ENCODE data around the gene DOK7. TPM values are rescaled to one million over a fixed set of nuclear protein-coding genes. Genes with fewer than 3 reads are reported as not detected.

The DOK7 gene
- total RNA-seq, 1 experiment from 2014 or later: 7.6 TPM

DNA sequence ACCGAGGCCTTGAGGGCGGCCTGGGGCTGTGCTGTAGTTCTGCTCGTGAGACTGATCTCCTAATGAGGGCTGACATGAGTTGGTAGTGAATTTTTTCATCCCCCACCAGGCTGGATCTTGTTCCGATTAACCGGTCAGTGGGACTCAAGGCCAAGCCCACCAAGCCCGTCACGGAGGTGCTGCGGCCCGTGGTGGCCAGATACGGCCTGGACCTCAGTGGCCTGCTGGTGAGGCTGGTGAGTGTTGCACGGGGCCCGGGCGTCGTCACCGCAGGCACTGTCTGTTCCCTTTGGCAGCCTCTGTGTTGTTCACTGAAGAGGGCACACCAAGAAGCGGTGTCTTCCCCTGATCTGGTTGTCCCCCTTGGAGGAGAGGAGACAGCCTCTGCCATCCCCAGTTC, 39.7 kb upstream of the DOK7 start:
- BruUV-seq (replicated peaks): no TSS peak
- ChIA-PET POLR2A (ENCODE audit: unreplicated experiment) (no interaction called here), CTCF (no interaction called here)
- H3K4me1 ChIP-seq (replicated peaks; ENCODE audit: insufficient read depth): no peaks in the 10 kb centered on the region
- no peaks in the 10 kb centered on the region for H3K79me2 ChIP-seq (ENCODE audit: low read depth)
- H3K27ac ChIP-seq: no peak overlapping the region
- no peaks in the 10 kb centered on the region for H3K9me2 ChIP-seq (ENCODE audit: insufficient read depth)
- no peak overlapping the region for H3K4me2 ChIP-seq
- no peak for DNase-seq
- intact Hi-C loops (cut with micrococcal nuclease; ENCODE audit: unreplicated experiment): no loop called here
- no peaks in the 10 kb centered on the region for H3K9me3 ChIP-seq (ENCODE audit: insufficient read depth, low read depth)
- TF ChIP-seq EZH2 (IDR thresholded peaks at IDR 0.05; ENCODE audit: low read depth): no peak
- TF ChIP-seq, protein P1, sequence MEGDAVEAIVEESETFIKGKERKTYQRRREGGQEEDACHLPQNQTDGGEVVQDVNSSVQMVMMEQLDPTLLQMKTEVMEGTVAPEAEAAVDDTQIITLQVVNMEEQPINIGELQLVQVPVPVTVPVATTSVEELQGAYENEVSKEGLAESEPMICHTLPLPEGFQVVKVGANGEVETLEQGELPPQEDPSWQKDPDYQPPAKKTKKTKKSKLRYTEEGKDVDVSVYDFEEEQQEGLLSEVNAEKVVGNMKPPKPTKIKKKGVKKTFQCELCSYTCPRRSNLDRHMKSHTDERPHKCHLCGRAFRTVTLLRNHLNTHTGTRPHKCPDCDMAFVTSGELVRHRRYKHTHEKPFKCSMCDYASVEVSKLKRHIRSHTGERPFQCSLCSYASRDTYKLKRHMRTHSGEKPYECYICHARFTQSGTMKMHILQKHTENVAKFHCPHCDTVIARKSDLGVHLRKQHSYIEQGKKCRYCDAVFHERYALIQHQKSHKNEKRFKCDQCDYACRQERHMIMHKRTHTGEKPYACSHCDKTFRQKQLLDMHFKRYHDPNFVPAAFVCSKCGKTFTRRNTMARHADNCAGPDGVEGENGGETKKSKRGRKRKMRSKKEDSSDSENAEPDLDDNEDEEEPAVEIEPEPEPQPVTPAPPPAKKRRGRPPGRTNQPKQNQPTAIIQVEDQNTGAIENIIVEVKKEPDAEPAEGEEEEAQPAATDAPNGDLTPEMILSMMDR (conservative IDR thresholded peaks at IDR 0.05): no peak
- no peaks in the 10 kb centered on the region for H3K36me3 ChIP-seq (ENCODE audit: low read depth)
- no peak overlapping the region for H3K4me3 ChIP-seq
- no peaks in the 10 kb centered on the region for H4K20me1 ChIP-seq (ENCODE audit: insufficient read depth)
- H3K27me3 ChIP-seq (ENCODE audit: insufficient read depth, low read depth): no peaks in the 10 kb centered on the region
- no peak overlapping the region for H2AFZ ChIP-seq
- H3F3A ChIP-seq (ENCODE audit: insufficient read depth, low read depth): no peaks in the 10 kb centered on the region

DNA sequence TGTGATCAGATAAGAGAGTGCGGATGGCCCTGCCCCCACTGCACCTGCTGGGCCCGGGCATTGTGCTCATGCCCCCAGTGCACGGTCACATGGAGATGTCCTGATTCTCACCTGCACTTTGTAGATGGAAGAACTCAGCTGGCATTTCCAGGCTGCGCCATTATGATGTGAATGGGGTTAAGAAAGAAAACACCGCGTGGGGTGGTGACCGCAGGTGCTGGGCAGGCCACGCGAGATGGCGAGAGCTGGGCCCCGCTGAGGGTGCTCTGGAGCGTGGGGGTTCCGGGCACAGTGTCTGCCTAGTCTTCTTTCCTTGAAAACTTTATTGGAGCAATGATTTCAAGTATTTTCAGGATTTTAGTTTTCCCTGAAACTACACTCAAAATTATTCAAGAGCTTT, 39.2 kb upstream of the DOK7 start:
- no peak overlapping the region for H2AFZ ChIP-seq
- POLR2A ChIA-PET (ENCODE audit: unreplicated experiment): no interaction called here
- no peaks in the 10 kb centered on the region for H4K20me1 ChIP-seq (ENCODE audit: insufficient read depth)
- intact Hi-C loops (cut with micrococcal nuclease; ENCODE audit: unreplicated experiment): no loop called here
- H3K9me3 ChIP-seq (ENCODE audit: insufficient read depth, low read depth): no peaks in the 10 kb centered on the region
- H3F3A ChIP-seq (ENCODE audit: insufficient read depth, low read depth): no peaks in the 10 kb centered on the region
- no peaks in the 10 kb centered on the region for H3K79me2 ChIP-seq (ENCODE audit: low read depth)
- no peak overlapping the region for H3K27ac ChIP-seq
- DNase-seq: no peak
- H3K36me3 ChIP-seq (ENCODE audit: low read depth): no peaks in the 10 kb centered on the region
- TF ChIP-seq EZH2 (IDR thresholded peaks at IDR 0.05; ENCODE audit: low read depth): no peak
- TF ChIP-seq, protein P1 (conservative IDR thresholded peaks at IDR 0.05): no peak
- H3K4me1 ChIP-seq (replicated peaks; ENCODE audit: insufficient read depth): no peaks in the 10 kb centered on the region
- no peaks in the 10 kb centered on the region for H3K9me2 ChIP-seq (ENCODE audit: insufficient read depth)
- no peak overlapping the region for H3K4me2 ChIP-seq
- CTCF ChIA-PET: no interaction called here
- H3K27me3 ChIP-seq (ENCODE audit: insufficient read depth, low read depth): no peaks in the 10 kb centered on the region
- no peak overlapping the region for H3K4me3 ChIP-seq
- no TSS peak for BruUV-seq (replicated peaks)

DNA sequence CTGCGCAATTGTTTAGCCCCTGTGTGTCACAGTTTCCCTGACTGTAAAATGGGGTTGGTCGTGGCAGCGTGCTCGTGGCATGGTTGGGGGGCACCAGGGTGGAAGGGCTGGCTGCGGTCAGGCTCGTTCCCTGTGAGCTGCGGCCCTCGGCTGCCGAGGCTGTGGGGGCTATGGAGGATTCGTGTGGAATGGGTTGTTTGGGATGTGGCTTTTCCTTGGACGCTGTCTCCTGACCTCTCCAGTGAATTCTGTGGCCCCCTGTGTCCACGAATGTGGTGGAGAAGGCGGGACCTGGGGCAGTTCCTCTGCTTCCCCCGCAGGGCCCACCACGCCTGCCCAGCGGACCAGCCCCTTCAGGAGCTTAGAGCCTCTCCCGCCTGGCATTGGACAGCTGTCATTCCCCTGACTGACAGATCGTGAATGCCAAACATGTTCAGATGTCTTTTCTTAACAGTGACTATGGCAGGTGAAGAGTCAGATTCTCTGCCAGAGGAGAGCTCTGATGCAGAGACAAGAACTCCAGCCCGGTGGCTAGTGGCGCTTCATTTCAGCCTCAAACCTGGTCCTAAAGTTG, 38.5 kb upstream of the DOK7 start:
- no peak overlapping the region for H3K4me3 ChIP-seq
- no peaks in the 10 kb centered on the region for H3K36me3 ChIP-seq (ENCODE audit: low read depth)
- no peak overlapping the region for H3K4me2 ChIP-seq
- no peaks in the 10 kb centered on the region for H3K27me3 ChIP-seq (ENCODE audit: insufficient read depth, low read depth)
- intact Hi-C loops (cut with micrococcal nuclease; ENCODE audit: unreplicated experiment): no loop called here
- no peaks in the 10 kb centered on the region for H3K4me1 ChIP-seq (replicated peaks; ENCODE audit: insufficient read depth)
- no peaks in the 10 kb centered on the region for H3F3A ChIP-seq (ENCODE audit: insufficient read depth, low read depth)
- no peaks in the 10 kb centered on the region for H3K9me3 ChIP-seq (ENCODE audit: insufficient read depth, low read depth)
- ChIA-PET POLR2A (ENCODE audit: unreplicated experiment) (no interaction called here), CTCF (no interaction called here)
- no TSS peak for BruUV-seq (replicated peaks)
- DNase-seq: no peak
- TF ChIP-seq, protein P1 (conservative IDR thresholded peaks at IDR 0.05): no peak
- TF ChIP-seq EZH2 (IDR thresholded peaks at IDR 0.05; ENCODE audit: low read depth): no peak
- no peak overlapping the region for H3K27ac ChIP-seq
- H4K20me1 ChIP-seq (ENCODE audit: insufficient read depth): no peaks in the 10 kb centered on the region
- H3K79me2 ChIP-seq (ENCODE audit: low read depth): no peaks in the 10 kb centered on the region
- no peaks in the 10 kb centered on the region for H3K9me2 ChIP-seq (ENCODE audit: insufficient read depth)
- H2AFZ ChIP-seq: no peak overlapping the region

Measured in PC-9 (cell line).